NB4 (cell line): ENCODE results near the gene PHOX2A.
"Not testable (repeated sequence)": the region's sequence is repeated elsewhere in the genome, so short reads cannot be mapped to it uniquely, and the experiment has no call there.

Experiments
- DNase-seq: peaks from one replicate; pipeline ENCODE4 v3.0.0; 2010; ENCODE audit warnings: low read depth
- H3K4me3 ChIP-seq: one replicate; pipeline ENCODE4 v1.5.1; 2011; ENCODE audit warnings: mild to moderate bottlenecking, low read depth, low read length, moderate library complexity
- CTCF ChIP-seq: IDR thresholded peaks from one replicate; pipeline ENCODE4 v1.5.1; 2012; ENCODE audit warnings: low read depth, low read length
- MAX ChIP-seq: IDR thresholded peaks from 2 replicates; pipeline ENCODE4 v1.6.1; 2011; ENCODE audit warnings: low read depth, low read length
- MYC ChIP-seq: IDR thresholded peaks from 2 replicates; pipeline ENCODE4 v1.6.1; 2011; ENCODE audit warnings: low read depth, low read length
- POLR2A ChIP-seq: IDR thresholded peaks from 2 replicates; pipeline ENCODE4 v1.6.1; 2011; ENCODE audit warnings: mild to moderate bottlenecking; ENCODE audit not compliant: insufficient read length; ENCODE audit errors: extremely low read depth

Gene PHOX2A

GRCh38 chr11:72204886-72205285, 39.1 kb downstream of the PHOX2A start:
- no peak for TF ChIP-seq POLR2A
- no peak for TF ChIP-seq CTCF
- TF ChIP-seq MYC = no peak
- TF ChIP-seq MAX = no peak
- no peak overlapping the region for H3K4me3 ChIP-seq
- DNase-seq = no peak

GRCh38 chr11:72203163-72203562, 40.8 kb downstream of the PHOX2A start:
- DNase-seq = no peak
- no peak for TF ChIP-seq MYC
- no peak for TF ChIP-seq MAX
- TF ChIP-seq POLR2A = no peak
- TF ChIP-seq CTCF = no peak
- no peak overlapping the region for H3K4me3 ChIP-seq

- no peak overlapping the region for H3K4me3 ChIP-seq
- TF ChIP-seq POLR2A = no peak
- TF ChIP-seq MAX = no peak
- no peak for TF ChIP-seq MYC
- TF ChIP-seq CTCF = no peak
- no peak for DNase-seq
These were observed 41.4 kb downstream of the PHOX2A start for GRCh38 chr11:72202571-72202970.

GRCh38 chr11:72201445-72201844, 42.5 kb downstream of the PHOX2A start:
- H3K4me3 ChIP-seq, DNase-seq: not testable (repeated sequence)

- no peak overlapping the region for H3K4me3 ChIP-seq
- no peak for DNase-seq
- TF ChIP-seq CTCF = no peak
- no peak for TF ChIP-seq MAX
- TF ChIP-seq POLR2A = no peak
- TF ChIP-seq MYC = no peak
These were observed 48.3 kb downstream of the PHOX2A start for GRCh38 chr11:72195518-72196270.

GRCh38 chr11:72191961-72192381, 52.0 kb downstream of the PHOX2A start, which contains the start of gene FOLR1:
Gene FOLR1 (plus strand): TSS chr11:72192140. CDS start chr11:72192174, 34 bp downstream.
- H3K4me3 ChIP-seq = no peak within 1 kb of the TSS
- no peak for DNase-seq
- no peak for TF ChIP-seq POLR2A
- TF ChIP-seq MAX = no peak
- TF ChIP-seq CTCF = no peak
- TF ChIP-seq MYC = no peak
